Measurements from ENCODE around the gene IP6K2.
"Not testable (repeated sequence)": the region's sequence is repeated elsewhere in the genome, so short reads cannot be mapped to it uniquely, and the experiment has no call there.

The IP6K2 gene

GRCh38 chr3:48727511-48727910 lies 10.5 kb upstream of the IP6K2 start:
- no peak for DNase-seq (ENCODE audit: low read depth in 1 of 2, low spot score in 1 of 2)

- not testable (repeated sequence) for DNase-seq (ENCODE audit: low read depth in 1 of 2, low spot score in 1 of 2)
Observed at GRCh38 chr3:48725185-48725855, 8.3 kb upstream of the IP6K2 start.

GRCh38 chr3:48723725-48724124 lies 6.7 kb upstream of the IP6K2 start:
- no peak for DNase-seq (ENCODE audit: low read depth in 1 of 2, low spot score in 1 of 2)

GRCh38 chr3:48723293-48723692 lies 6.3 kb upstream of the IP6K2 start:
- not testable (repeated sequence) for DNase-seq (ENCODE audit: low read depth in 1 of 2, low spot score in 1 of 2)

GRCh38 chr3:48716508-48716981 lies 476 bp downstream of the IP6K2 start:
- DNase-seq (ENCODE audit: low read depth in 1 of 2, low spot score in 1 of 2): no peak

GRCh38 chr3:48715174-48715800 lies 1.7 kb downstream of the IP6K2 start:
- no peak for DNase-seq (ENCODE audit: low read depth in 1 of 2, low spot score in 1 of 2)

GRCh38 chr3:48711727-48712126 lies 5.3 kb downstream of the IP6K2 start:
- no peak for DNase-seq (ENCODE audit: low read depth in 1 of 2, low spot score in 1 of 2)

- no peak for DNase-seq (ENCODE audit: low read depth in 1 of 2, low spot score in 1 of 2)
Observed at GRCh38 chr3:48709051-48709461, 8.0 kb downstream of the IP6K2 start.

GRCh38 chr3:48708481-48708889 lies 8.5 kb downstream of the IP6K2 start:
- no peak for DNase-seq (ENCODE audit: low read depth in 1 of 2, low spot score in 1 of 2)

- no peak for DNase-seq (ENCODE audit: low read depth in 1 of 2, low spot score in 1 of 2)
Observed at GRCh38 chr3:48707157-48707556, 9.9 kb downstream of the IP6K2 start.

GRCh38 chr3:48702320-48702920 lies 14.6 kb downstream of the IP6K2 start:
- DNase-seq (ENCODE audit: low read depth in 1 of 2, low spot score in 1 of 2): no peak

GRCh38 chr3:48700731-48701405 lies 16.2 kb downstream of the IP6K2 start:
- DNase-seq (ENCODE audit: low read depth in 1 of 2, low spot score in 1 of 2): no peak

- no peak for DNase-seq (ENCODE audit: low read depth in 1 of 2, low spot score in 1 of 2)
Observed at GRCh38 chr3:48698891-48699290, 18.1 kb downstream of the IP6K2 start.

GRCh38 chr3:48697952-48698351 lies 19.1 kb downstream of the IP6K2 start:
- no peak for DNase-seq (ENCODE audit: low read depth in 1 of 2, low spot score in 1 of 2)

- DNase-seq (ENCODE audit: low read depth in 1 of 2, low spot score in 1 of 2): no peak
Observed at GRCh38 chr3:48696601-48697000, 20.4 kb downstream of the IP6K2 start.

- no peak for DNase-seq (ENCODE audit: low read depth in 1 of 2, low spot score in 1 of 2)
Observed at GRCh38 chr3:48696156-48696555, 20.9 kb downstream of the IP6K2 start.

- no peak for DNase-seq (ENCODE audit: low read depth in 1 of 2, low spot score in 1 of 2)
Observed at GRCh38 chr3:48695393-48695753, 21.6 kb downstream of the IP6K2 start.

- no peak for DNase-seq (ENCODE audit: low read depth in 1 of 2, low spot score in 1 of 2)
Observed at GRCh38 chr3:48694610-48695392, 22.2 kb downstream of the IP6K2 start.

- no peak for DNase-seq (ENCODE audit: low read depth in 1 of 2, low spot score in 1 of 2)
Observed at GRCh38 chr3:48693826-48694225, 23.2 kb downstream of the IP6K2 start.

GRCh38 chr3:48692551-48692950 lies 24.5 kb downstream of the IP6K2 start:
- DNase-seq (ENCODE audit: low read depth in 1 of 2, low spot score in 1 of 2): no peak

- no peak for DNase-seq (ENCODE audit: low read depth in 1 of 2, low spot score in 1 of 2)
Observed at GRCh38 chr3:48690846-48691458, 26.1 kb downstream of the IP6K2 start.
